Measurements from ENCODE around the gene TGM4.

- no peak for TF ChIP-seq CTCF (IDR thresholded peaks at IDR 0.05; ENCODE audit: insufficient read depth, low read length, poor library complexity, severe bottlenecking)
- TF ChIP-seq EZH2phosphoT487 (conservative IDR thresholded peaks at IDR 0.05; ENCODE audit: low read length) = no peak
Measured at GRCh38 chr3:44962621-44963393, 88.4 kb downstream of the TGM4 start.
